ENCODE results near the gene DEPDC5. TPM values are rescaled to one million over a fixed set of nuclear protein-coding genes. Genes with fewer than 3 reads are reported as not detected.

DEPDC5 gene
- total and polyA plus RNA-seq, 10 of the 15 experiments (the other 5 are each of a cell fraction or from before 2014, with no cell fraction given) = 3.0 to 38.9 (median 22.8) TPM

- Histone ChIP-seq H4K20me1 (ENCODE audit: control insufficient read depth, insufficient read depth) (no peaks in the 10 kb centered on the region), H3K4me1 (ENCODE audit: control insufficient read depth, insufficient read depth, low read length) (peaks cover 8% of the 10 kb centered on the region; the same call in 1 of the 2 replicates), H2AFZ (ENCODE audit: control insufficient read depth, low read depth, low read length) (no peak overlapping the region), H3K4me3 (no peak overlapping the region), H3K27me3 (replicated peaks in 1 of 2; ENCODE audit: control insufficient read depth in 2 of 2, insufficient read depth in 2 of 2, low read length in 1 of 2) (no peaks in the 10 kb centered on the region), H3K79me2 (ENCODE audit: control insufficient read depth, insufficient read depth, low read length) (peaks cover 62% of the 10 kb centered on the region), H3K4me2 (ENCODE audit: control insufficient read depth, insufficient read depth) (no peak overlapping the region; the same call in 1 of the 2 replicates), H3K27ac (ENCODE audit: control insufficient read depth, insufficient read depth) (no peak overlapping the region), H3K9ac (ENCODE audit: control insufficient read depth, insufficient read depth, low read length) (no peak overlapping the region; the same call in 1 of the 2 replicates), H3K36me3 (ENCODE audit: control insufficient read depth in 2 of 2, insufficient read depth in 2 of 2, low read length in 1 of 2) (peaks cover 4 to 22% of the 10 kb centered on the region in 2 experiments), H3K9me3 (replicated peaks; ENCODE audit: control insufficient read depth, insufficient read depth, low read length) (no peaks in the 10 kb centered on the region)
- WGBS (ENCODE audit: insufficient coverage, insufficient replicate concordance, low lambda C conversion rate, missing lambda C conversion rate) = 74% methylated on average over 8 of the region's 8 CpGs
- ChIA-PET POLR2A (interaction anchor here (0.5 to 0.6 kb wide), 2 partner anchors 209 to 789 kb away, joined by 3 read pairs; no protein-coding TSS in a partner anchor), CTCF (interaction anchor here (0.8 to 7.1 kb wide), 7 partner anchors 10 to 286 kb away, joined by 3 to 140 read pairs (median 3); partner anchors contain the start of gene PISD), RAD21 (ENCODE audit: unreplicated experiment) (interaction anchor here (1.1 to 2.1 kb wide), 4 partner anchors 19 to 311 kb away, joined by 3 to 7 read pairs (median 5); no protein-coding TSS in a partner anchor), SMC1A (ENCODE audit: uncharacterized antibody, unreplicated experiment) (interaction anchor here (1.0 to 10.0 kb wide), 5 partner anchors 11 to 286 kb away, joined by 3 to 99 read pairs (median 4); partner anchors contain the start of genes PISD and PRR14L)
- no TSS peak for BruUV-seq (replicated peaks)
- intact Hi-C loops (cut with micrococcal nuclease; ENCODE audit: unreplicated experiment) (no loop called here), in situ Hi-C loops (cut with MboI) (no loop called here)
- TF ChIP-seq PAX5 (IDR thresholded peaks at IDR 0.05; ENCODE audit: borderline replicate concordance, low read depth, low read length) (no peak), NFXL1 (IDR thresholded peaks at IDR 0.05; ENCODE audit: borderline replicate concordance) (no peak), CBFB (IDR thresholded peaks at IDR 0.05; ENCODE audit: low read depth) (no peak), POLR2AphosphoS5 (IDR thresholded peaks at IDR 0.05; ENCODE audit: low read length) (peak; percentile 31; the same call in 1 of the 2 replicates)
- FAIRE-seq = no peak
- no peak for DNase-seq (ENCODE audit: low read depth, low spot score)
- ATAC-seq = peak; percentile 16
Observed at GRCh38 chr22:31951194-31952093, 197.6 kb downstream of the DEPDC5 start.

- Histone ChIP-seq H3K36me3 (ENCODE audit: control insufficient read depth in 2 of 2, insufficient read depth in 2 of 2, low read length in 1 of 2) (peaks cover 6 to 25% of the 10 kb centered on the region in 2 experiments), H3K9ac (ENCODE audit: control insufficient read depth, insufficient read depth, low read length) (no peak overlapping the region; the same call in 1 of the 2 replicates), H2AFZ (ENCODE audit: control insufficient read depth, low read depth, low read length) (no peak overlapping the region), H3K4me1 (ENCODE audit: control insufficient read depth, insufficient read depth, low read length) (peaks cover 5% of the 10 kb centered on the region; the same call in 1 of the 2 replicates), H3K4me2 (ENCODE audit: control insufficient read depth, insufficient read depth) (no peak overlapping the region; the same call in 1 of the 2 replicates), H3K27ac (ENCODE audit: control insufficient read depth, insufficient read depth) (no peak overlapping the region), H3K9me3 (replicated peaks; ENCODE audit: control insufficient read depth, insufficient read depth, low read length) (no peaks in the 10 kb centered on the region), H4K20me1 (ENCODE audit: control insufficient read depth, insufficient read depth) (no peaks in the 10 kb centered on the region), H3K79me2 (ENCODE audit: control insufficient read depth, insufficient read depth, low read length) (peaks cover 56% of the 10 kb centered on the region), H3K27me3 (replicated peaks in 1 of 2; ENCODE audit: control insufficient read depth in 2 of 2, insufficient read depth in 2 of 2, low read length in 1 of 2) (no peaks in the 10 kb centered on the region), H3K4me3 (no peak overlapping the region)
- in situ Hi-C loops (cut with MboI) = no loop called here
- CTCF ChIA-PET = interaction anchor here (0.8 to 1.5 kb wide), 2 partner anchors 83 to 286 kb away, joined by 3 to 15 read pairs; no protein-coding TSS in a partner anchor
- no TSS peak for BruUV-seq (replicated peaks)
- FAIRE-seq (peak; percentile 38), ATAC-seq (peak; percentile 46), DNase-seq (ENCODE audit: low read depth, low spot score) (no peak)
- SMC1A ChIA-PET (ENCODE audit: uncharacterized antibody, unreplicated experiment) = no interaction called here
- RAD21 ChIA-PET (ENCODE audit: unreplicated experiment) = no interaction called here
- WGBS (ENCODE audit: insufficient coverage, insufficient replicate concordance, low lambda C conversion rate, missing lambda C conversion rate) = 71% methylated on average over 2 of the region's 2 CpGs
- POLR2A ChIA-PET = interaction anchor here (1.5 kb wide), 1 partner anchor 290 kb away, joined by 4 read pairs; no protein-coding TSS in a partner anchor
- intact Hi-C loops (cut with micrococcal nuclease; ENCODE audit: unreplicated experiment) = no loop called here
- TF ChIP-seq IKZF1 (conservative IDR thresholded peaks at IDR 0.05) = no peak
- TF ChIP-seq CUX1 (IDR thresholded peaks at IDR 0.05; ENCODE audit: insufficient replicate concordance, low read depth, low read length) = no peak
- 0 out of 6 replicates have a peak, but pooled peaks of 2 of the 3 experiments have one; percentile 10 to 15 for TF ChIP-seq CTCF (IDR thresholded peaks at IDR 0.05 in 2 of 3, conservative IDR thresholded peaks at IDR 0.05 in 1 of 3; ENCODE audit: control insufficient read depth in 2 of 3, extremely low read depth in 1 of 3, insufficient read depth in 1 of 3, low read depth in 3 of 3, low read length in 3 of 3)
Observed at GRCh38 chr22:31952094-31952401, 198.2 kb downstream of the DEPDC5 start.
